OCI-LY7 (cell line): Measurements from ENCODE around the gene SIX1. TPM values are rescaled to one million over a fixed set of nuclear protein-coding genes. Genes with fewer than 3 reads are reported as not detected.

Source experiments
- BruUV-seq: library from RNA; stranded (reverse); fragments of 400-500 nt; replicated peaks from 2 replicates; lab custom pipeline; 2021; lab: Mats Ljungman, UMichigan
- CTCF ChIA-PET: fragments of 300-600 bp; sonication (Branson Sonifier 250); formaldehyde crosslinking; loops from one replicate; lab custom pipeline; 2022; ENCODE audit warnings: antibody characterized with exemption; ENCODE audit not compliant: unreplicated experiment; lab: Charles Lee
- POLR2A ChIA-PET: fragments of 300-600 bp; sonication (Branson Sonifier 250); formaldehyde crosslinking; loops from one replicate; lab custom pipeline; 2022; ENCODE audit warnings: antibody characterized with exemption; lab: Charles Lee
- DNase-seq: peaks from one replicate; pipeline ENCODE4 v3.0.0-alpha.2; 2015; ENCODE audit warnings: low spot score
- H2AFZ ChIP-seq: fragments of 200-600 bp; sonication (generic), shearing (Covaris generic); 2 replicates; pipeline ENCODE4 v1.6.1; 2014; ENCODE audit warnings: mild to moderate bottlenecking, antibody characterized with exemption, low read length, moderate library complexity
- H3K27ac ChIP-seq: fragments of 200-600 bp; sonication (generic); 2 replicates; pipeline ENCODE4 v1.5.1; 2014; ENCODE audit warnings: mixed run types, low read depth, mild to moderate bottlenecking, moderate library complexity, low read length, inconsistent platforms; ENCODE audit not compliant: poor library complexity, severe bottlenecking
- H3K36me3 ChIP-seq: fragments of 200-600 bp; sonication (generic); 2 replicates; pipeline ENCODE4 v1.6.1; 2014; ENCODE audit warnings: mild to moderate bottlenecking, antibody characterized with exemption, low read length, moderate library complexity, mixed read lengths; ENCODE audit not compliant: insufficient read depth
- H3K4me1 ChIP-seq: fragments of 200-600 bp; sonication (generic); 2 replicates; pipeline ENCODE4 v1.5.1; 2014; ENCODE audit warnings: mild to moderate bottlenecking, low read length; ENCODE audit not compliant: insufficient read depth, poor library complexity, severe bottlenecking
- H3K4me2 ChIP-seq: fragments of 200-600 bp; sonication (generic); 2 replicates; pipeline ENCODE4 v1.6.1; 2014; ENCODE audit warnings: mild to moderate bottlenecking, low read length
- H3K4me3 ChIP-seq: fragments of 200-600 bp; sonication (generic); 2 replicates; pipeline ENCODE4 v1.5.1; 2014; ENCODE audit warnings: mild to moderate bottlenecking, low read depth, low read length; ENCODE audit not compliant: poor library complexity, severe bottlenecking
- H3K79me2 ChIP-seq: fragments of 200-600 bp; sonication (generic); 2 replicates; pipeline ENCODE4 v1.6.1; 2016; ENCODE audit warnings: low read depth, mild to moderate bottlenecking, low read length, moderate library complexity, mixed read lengths; ENCODE audit not compliant: insufficient read depth
- H3K9me2 ChIP-seq: fragments of 200-600 bp; sonication (generic); 2 replicates; pipeline ENCODE4 v1.6.1; 2016; ENCODE audit warnings: mild to moderate bottlenecking, low read length, mixed read lengths; ENCODE audit not compliant: insufficient read depth
- H3K9me3 ChIP-seq: fragments of 200-600 bp; sonication (generic); 2 replicates; pipeline ENCODE4 v1.6.1; 2014; ENCODE audit warnings: mild to moderate bottlenecking, mixed run types, low read length, mixed read lengths
- H4K20me1 ChIP-seq: fragments of 200-600 bp; sonication (generic); 2 replicates; pipeline ENCODE4 v1.6.1; 2014; ENCODE audit warnings: mild to moderate bottlenecking, antibody characterized with exemption, low read length, moderate library complexity, mixed read lengths; ENCODE audit not compliant: insufficient read depth
- EZH2phosphoT487 ChIP-seq: fragments of 200-600 bp; sonication (generic); IDR thresholded peaks from 2 replicates; pipeline ENCODE4 v1.6.1; 2018; ENCODE audit warnings: low read depth, borderline replicate concordance, mild to moderate bottlenecking, mixed run types, antibody characterized with exemption, low read length, moderate library complexity, mixed read lengths
- intact Hi-C: fragments of 100-400 bp; cut with micrococcal nuclease; formaldehyde crosslinking; loops from one replicate; pipeline ENCODE4 v1.10.0; 2022; ENCODE audit not compliant: unreplicated experiment
- total RNA-seq, 2 experiments: library from RNA; depleted of rRNA in 1 of 2; stranded (reverse); fragments of >200 nt in 1 of 2; shearing (Covaris generic) in 1 of 2; gene quantifications; 2 replicates each; pipeline ENCODE4 v1.2.3, GENCODE V29; 2014 to 2022
- TF ChIP-seq, protein P1 (sequence below): fragments of 200-600 bp; sonication (generic); conservative IDR thresholded peaks from 2 replicates; pipeline ENCODE4 v1.5.1; 2014; ENCODE audit warnings: mild to moderate bottlenecking, antibody characterized with exemption, low read length, moderate library complexity, mixed read lengths

The SIX1 gene
- total RNA-seq, 2 experiments from 2014 or later: 0.35 to 2.9 TPM

DNA sequence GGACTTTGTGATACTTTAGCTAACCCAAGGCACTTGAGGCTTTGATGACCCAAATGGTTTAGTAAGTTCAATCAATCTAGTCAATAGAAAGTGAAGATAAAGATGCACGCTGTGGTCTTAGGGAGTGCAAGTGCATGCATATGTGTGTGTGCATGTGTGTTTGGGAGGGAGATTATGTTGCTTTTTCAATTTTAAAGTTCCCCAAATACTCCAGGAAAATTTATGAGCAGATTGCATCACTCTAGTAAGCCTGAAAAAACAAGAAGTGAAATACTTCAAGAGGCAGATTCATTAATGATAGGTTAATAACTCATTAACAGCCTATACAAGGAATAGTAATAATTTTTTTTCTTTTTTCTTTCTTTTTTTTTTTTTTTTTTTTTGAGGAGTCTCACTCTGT is 12.4 kb upstream of the SIX1 start:
- Histone ChIP-seq H3K79me2 (no peaks in the 10 kb centered on the region), H3K9me3 (no peaks in the 10 kb centered on the region), H3K9me2 (no peaks in the 10 kb centered on the region), H3K4me2 (no peak overlapping the region), H3K36me3 (no peaks in the 10 kb centered on the region), H3K27ac (no peak overlapping the region), H2AFZ (no peak overlapping the region), H4K20me1 (no peaks in the 10 kb centered on the region), H3K4me1 (peaks cover 29% of the 10 kb centered on the region), H3K4me3 (no peak overlapping the region)
- intact Hi-C loops: no loop called here
- TF ChIP-seq EZH2phosphoT487: no peak
- TF ChIP-seq, protein P1, sequence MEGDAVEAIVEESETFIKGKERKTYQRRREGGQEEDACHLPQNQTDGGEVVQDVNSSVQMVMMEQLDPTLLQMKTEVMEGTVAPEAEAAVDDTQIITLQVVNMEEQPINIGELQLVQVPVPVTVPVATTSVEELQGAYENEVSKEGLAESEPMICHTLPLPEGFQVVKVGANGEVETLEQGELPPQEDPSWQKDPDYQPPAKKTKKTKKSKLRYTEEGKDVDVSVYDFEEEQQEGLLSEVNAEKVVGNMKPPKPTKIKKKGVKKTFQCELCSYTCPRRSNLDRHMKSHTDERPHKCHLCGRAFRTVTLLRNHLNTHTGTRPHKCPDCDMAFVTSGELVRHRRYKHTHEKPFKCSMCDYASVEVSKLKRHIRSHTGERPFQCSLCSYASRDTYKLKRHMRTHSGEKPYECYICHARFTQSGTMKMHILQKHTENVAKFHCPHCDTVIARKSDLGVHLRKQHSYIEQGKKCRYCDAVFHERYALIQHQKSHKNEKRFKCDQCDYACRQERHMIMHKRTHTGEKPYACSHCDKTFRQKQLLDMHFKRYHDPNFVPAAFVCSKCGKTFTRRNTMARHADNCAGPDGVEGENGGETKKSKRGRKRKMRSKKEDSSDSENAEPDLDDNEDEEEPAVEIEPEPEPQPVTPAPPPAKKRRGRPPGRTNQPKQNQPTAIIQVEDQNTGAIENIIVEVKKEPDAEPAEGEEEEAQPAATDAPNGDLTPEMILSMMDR: no peak
- ChIA-PET CTCF (no interaction called here), POLR2A (interaction anchor here (0.6 to 1.1 kb wide), 2 partner anchors 29 to 43 kb away, joined by 3 to 4 read pairs; no protein-coding TSS in a partner anchor)
- BruUV-seq: no TSS peak
- no peak for DNase-seq

DNA sequence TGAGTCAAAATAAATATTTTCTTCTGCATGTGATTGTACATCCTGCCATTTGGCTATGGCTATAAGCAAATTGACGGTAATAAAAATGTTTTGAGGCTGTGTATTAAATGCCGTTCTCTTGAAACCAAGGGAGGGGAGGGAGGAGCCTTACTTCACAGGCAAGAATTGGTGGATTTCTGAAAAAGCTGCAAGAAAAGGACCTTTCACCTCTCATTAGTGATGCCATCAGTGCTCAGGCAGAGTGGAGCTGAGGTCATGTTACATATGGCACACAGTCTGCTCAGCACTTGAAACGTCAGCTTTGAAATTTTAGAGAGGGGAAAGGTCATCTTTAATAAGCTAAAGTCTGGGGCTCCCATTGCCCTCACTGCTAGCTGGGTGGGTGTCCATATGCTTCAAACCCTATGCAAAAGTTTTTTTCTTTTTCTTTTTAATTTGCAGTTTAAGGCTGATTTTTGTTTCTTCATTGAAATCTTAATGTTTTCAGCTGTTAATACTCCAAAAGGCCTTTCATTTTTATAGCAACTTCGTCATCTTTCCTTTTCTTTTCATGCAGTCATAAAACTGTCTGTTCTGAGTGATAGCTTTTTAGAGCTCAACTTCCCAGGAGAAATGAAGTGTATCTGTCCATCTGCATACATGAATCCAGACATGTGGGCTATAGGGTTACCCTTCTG is 9.8 kb upstream of the SIX1 start:
- Histone ChIP-seq H3K4me2 (peak overlapping the region; percentile 96), H3K27ac (no peak overlapping the region), H4K20me1 (no peaks in the 10 kb centered on the region), H3K4me1 (peaks cover 37% of the 10 kb centered on the region), H3K4me3 (no peak overlapping the region), H3K36me3 (no peaks in the 10 kb centered on the region), H3K9me2 (no peaks in the 10 kb centered on the region), H3K79me2 (no peaks in the 10 kb centered on the region), H3K9me3 (no peaks in the 10 kb centered on the region), H2AFZ (peak overlapping the region; percentile 99; the same call in 1 of the 2 replicates)
- TF ChIP-seq, protein P1: no peak
- no peak for TF ChIP-seq EZH2phosphoT487
- intact Hi-C loops: no loop called here
- no TSS peak for BruUV-seq
- ChIA-PET POLR2A (interaction anchor here (0.6 to 1.1 kb wide), 7 partner anchors 21 to 853 kb away, joined by 3 to 4 read pairs (median 3); partner anchors contain the start of gene TRMT5), CTCF (interaction anchor here (0.6 kb wide), 1 partner anchor 64 kb away, joined by 4 read pairs; no protein-coding TSS in a partner anchor)
- DNase-seq: peak; percentile 13
